ENCODE measurements around the gene PRICKLE4. TPM values are rescaled to one million over a fixed set of nuclear protein-coding genes. Genes with fewer than 3 reads are reported as not detected.

The PRICKLE4 gene, protein sequence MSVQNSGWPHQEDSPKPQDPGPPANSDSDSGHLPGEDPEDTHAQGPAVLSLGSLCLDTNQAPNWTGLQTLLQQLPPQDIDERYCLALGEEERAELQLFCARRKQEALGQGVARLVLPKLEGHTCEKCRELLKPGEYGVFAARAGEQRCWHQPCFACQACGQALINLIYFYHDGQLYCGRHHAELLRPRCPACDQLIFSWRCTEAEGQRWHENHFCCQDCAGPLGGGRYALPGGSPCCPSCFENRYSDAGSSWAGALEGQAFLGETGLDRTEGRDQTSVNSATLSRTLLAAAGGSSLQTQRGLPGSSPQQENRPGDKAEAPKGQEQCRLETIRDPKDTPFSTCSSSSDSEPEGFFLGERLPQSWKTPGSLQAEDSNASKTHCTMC
- 10 to 100 TPM in 5 of 7 donors, 1 to 10 TPM in 2; 5.4 to 32.8 (median 14.2) TPM for total RNA-seq
- 1 to 10 TPM in 1 of 3 donors, under 1 TPM in 2; 0.41 to 5.3 (median 0.61) TPM for polyA plus RNA-seq
- long read RNA-seq, donor 1, partial matches to known transcripts, result 0 of 1 reads
- long read RNA-seq, donor 1, other reads (novel, unspliced or antisense), result 0 of 1 reads
- long read RNA-seq, donor 2, partial matches to known transcripts, result 0 of 2 reads
- long read RNA-seq, donor 2, other reads (novel, unspliced or antisense), result 0 of 2 reads

GRCh38 chr6:41780551-41781365 lies at the start of gene PRICKLE4:
TSS of gene PRICKLE4 (plus strand) at chr6:41780782. CDS start at chr6:41783474, 2,692 bp downstream.
- peaks cover 0 to 7% (median 0%) of the 10 kb centered on the region in 7 donors for H3K27me3 ChIP-seq (replicated peaks in 1 of 7)
- peak within 1 kb of the TSS; percentile 71 to 93 (median 81) for H3K4me3 ChIP-seq
- no peaks in the 10 kb centered on the region for H3K9me3 ChIP-seq
- peak within 1 kb of the TSS; percentile 19 to 95 (median 84) for H3K27ac ChIP-seq
- TF ChIP-seq, protein P1, sequence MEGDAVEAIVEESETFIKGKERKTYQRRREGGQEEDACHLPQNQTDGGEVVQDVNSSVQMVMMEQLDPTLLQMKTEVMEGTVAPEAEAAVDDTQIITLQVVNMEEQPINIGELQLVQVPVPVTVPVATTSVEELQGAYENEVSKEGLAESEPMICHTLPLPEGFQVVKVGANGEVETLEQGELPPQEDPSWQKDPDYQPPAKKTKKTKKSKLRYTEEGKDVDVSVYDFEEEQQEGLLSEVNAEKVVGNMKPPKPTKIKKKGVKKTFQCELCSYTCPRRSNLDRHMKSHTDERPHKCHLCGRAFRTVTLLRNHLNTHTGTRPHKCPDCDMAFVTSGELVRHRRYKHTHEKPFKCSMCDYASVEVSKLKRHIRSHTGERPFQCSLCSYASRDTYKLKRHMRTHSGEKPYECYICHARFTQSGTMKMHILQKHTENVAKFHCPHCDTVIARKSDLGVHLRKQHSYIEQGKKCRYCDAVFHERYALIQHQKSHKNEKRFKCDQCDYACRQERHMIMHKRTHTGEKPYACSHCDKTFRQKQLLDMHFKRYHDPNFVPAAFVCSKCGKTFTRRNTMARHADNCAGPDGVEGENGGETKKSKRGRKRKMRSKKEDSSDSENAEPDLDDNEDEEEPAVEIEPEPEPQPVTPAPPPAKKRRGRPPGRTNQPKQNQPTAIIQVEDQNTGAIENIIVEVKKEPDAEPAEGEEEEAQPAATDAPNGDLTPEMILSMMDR (IDR thresholded peaks at IDR 0.05 in 8 of 11, conservative IDR thresholded peaks at IDR 0.05 in 3 of 11), result no peak
- peak in 1 of 3 donors; percentile 62 for TF ChIP-seq POLR2AphosphoS5 (IDR thresholded peaks at IDR 0.05)
- H3K36me3 ChIP-seq, result peaks cover 0 to 37% (median 7%) of the 10 kb centered on the region in 6 donors
- DNase-seq, result peak; percentile 86
- WGBS, 5 donors, result 1 to 4% (median 1%) methylated on average over 19 to 36 of the region's 36 CpGs
- peaks cover 21 to 92% (median 60%) of the 10 kb centered on the region in 6 donors for H3K4me1 ChIP-seq
- intact Hi-C loops (cut with DNase I; ENCODE audit: low total_unique reads), result loop anchor here (5.0 kb wide), 1 partner anchor 267 kb away; no protein-coding TSS in a partner anchor

- Histone ChIP-seq H3K27me3 (replicated peaks in 1 of 7) (no peaks in the 10 kb centered on the region), H3K9me3 (no peaks in the 10 kb centered on the region), H3K4me1 (peaks cover 43 to 84% (median 80%) of the 10 kb centered on the region in 6 donors), H3K27ac (peak overlapping the region; percentile 10 to 100 (median 98)), H3K4me3 (peak overlapping the region in 7 of 8 donors; percentile 16 to 98 (median 93)), H3K36me3 (peaks cover 0 to 17% (median 0%) of the 10 kb centered on the region in 6 donors)
- TF ChIP-seq POLR2AphosphoS5 (IDR thresholded peaks at IDR 0.05) (no peak), POLR2A (IDR thresholded peaks at IDR 0.05) (no peak)
- TF ChIP-seq, protein P1 (IDR thresholded peaks at IDR 0.05 in 8 of 11, conservative IDR thresholded peaks at IDR 0.05 in 3 of 11), result no peak
- intact Hi-C loops (cut with DNase I; ENCODE audit: low total_unique reads), result loop anchor here (10.0 kb wide), 1 partner anchor 47 kb away; no protein-coding TSS in a partner anchor
- WGBS, 5 donors, result 56 to 82% (median 77%) methylated on average over 7 of the region's 7 CpGs
- peak; percentile 66 for DNase-seq
Observed at GRCh38 chr6:41731561-41732086, 49.0 kb upstream of the PRICKLE4 start.

DNA sequence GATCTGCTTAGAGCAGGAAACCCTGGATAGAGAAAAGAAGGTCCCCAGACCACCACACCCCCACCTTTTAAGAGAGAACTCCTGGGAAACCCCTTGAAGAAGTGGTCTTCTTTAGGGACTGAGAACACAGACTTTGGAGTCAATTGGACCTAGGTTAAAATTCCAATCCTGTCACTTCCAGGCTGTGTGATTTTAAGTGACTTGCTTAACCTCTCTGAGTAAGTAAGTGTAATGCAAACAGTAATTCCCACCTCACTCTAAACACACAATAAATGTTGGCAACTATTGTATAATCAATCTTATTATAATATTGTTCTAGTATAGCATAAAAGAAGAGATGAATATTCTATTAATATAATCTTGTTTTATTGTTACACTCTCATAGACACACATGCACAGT lies 48.4 kb upstream of the PRICKLE4 start:
- DNase-seq, result no peak
- Histone ChIP-seq H3K27me3 (replicated peaks in 1 of 7) (no peaks in the 10 kb centered on the region), H3K4me3 (peak overlapping the region in 7 of 8 donors; percentile 90 to 98 (median 94)), H3K36me3 (peaks cover 0 to 17% (median 0%) of the 10 kb centered on the region in 6 donors), H3K27ac (peak overlapping the region in 7 of 8 donors; percentile 82 to 100 (median 99)), H3K4me1 (peaks cover 41 to 79% (median 75%) of the 10 kb centered on the region in 6 donors), H3K9me3 (no peaks in the 10 kb centered on the region)
- intact Hi-C loops (cut with DNase I; ENCODE audit: low total_unique reads), result loop anchor here (10.0 kb wide), 1 partner anchor 47 kb away; no protein-coding TSS in a partner anchor
- TF ChIP-seq, protein P1 (IDR thresholded peaks at IDR 0.05 in 8 of 11, conservative IDR thresholded peaks at IDR 0.05 in 3 of 11), result no peak
- TF ChIP-seq POLR2AphosphoS5 (IDR thresholded peaks at IDR 0.05), result no peak
- TF ChIP-seq POLR2A (IDR thresholded peaks at IDR 0.05), result no peak

Measured in spleen (tissue), 13 donors.